T-cell (primary cell): ENCODE results near the gene SPON1. TPM values are rescaled to one million over a fixed set of nuclear protein-coding genes. Genes with fewer than 3 reads are reported as not detected.
A peak's percentile ranks its signal among the peaks of the same experiment; 100 is the strongest.
"Not testable (repeated sequence)": the region's sequence is repeated elsewhere in the genome, so short reads cannot be mapped to it uniquely, and the experiment has no call there.

Experiments used
- ATAC-seq, 4 experiments: fragments of 200-7000 bp in 3 of 4; fragments of 150-1000 bp in 1 of 4; cut with Tn5 transposase; replicated peaks in 1 of 4; 1 replicate in 3 of 4; 2 replicates in 1 of 4; pipeline ENCODE4 v1.10.0; 2021; ENCODE audit warnings: moderate library complexity in 3 of 4, mild to moderate bottlenecking in 2 of 4, moderate number of reproducible peaks in 1 of 4
- CTCF ChIA-PET, 2 donors: fragments of 300-600 bp; sonication (Branson Sonifier 250); formaldehyde crosslinking; loops; one replicate each; lab custom pipeline; 2022; ENCODE audit warnings: antibody characterized with exemption in 2 of 2; lab: Charles Lee
- POLR2A ChIA-PET, 2 donors: fragments of 300-600 bp; sonication (Branson Sonifier 250); formaldehyde crosslinking; loops; one replicate each; lab custom pipeline; 2022; ENCODE audit warnings: antibody characterized with exemption in 2 of 2; lab: Charles Lee
- DNase-seq, 35 experiments: peaks; one replicate each; pipeline versions ENCODE4 v3.0.0 to v3.0.0-alpha.2; 2013 to 2023
- H3K27ac ChIP-seq: one replicate; pipeline ENCODE4 v1.5.1; 2013; ENCODE audit warnings: low read length
- H3K27me3 ChIP-seq, 2 experiments: replicated peaks in 1 of 2; 1 replicate in 1 of 2; 2 replicates in 1 of 2; pipeline versions ENCODE4 v1.6.1 to v1.7.0; 2013; ENCODE audit warnings: low read length in 1 of 2, mixed read lengths in 1 of 2; ENCODE audit not compliant: control insufficient read depth in 2 of 2, insufficient read depth in 2 of 2; ENCODE audit errors: extremely low read depth in 1 of 2
- H3K36me3 ChIP-seq, 2 donors: 1 replicate in 1 of 2; 2 replicates in 1 of 2; pipeline versions ENCODE4 v1.6.1 to v1.7.0; 2013; ENCODE audit warnings: low read length in 1 of 2; ENCODE audit not compliant: control insufficient read depth in 2 of 2, insufficient read depth in 1 of 2; ENCODE audit errors: extremely low read depth in 1 of 2
- H3K4me1 ChIP-seq, 2 experiments: 1 replicate in 1 of 2; 2 replicates in 1 of 2; pipeline versions ENCODE4 v1.6.1 to v1.7.0; 2013; ENCODE audit warnings: low read length in 2 of 2, mixed read lengths in 1 of 2; ENCODE audit not compliant: insufficient read depth in 2 of 2, control insufficient read depth in 1 of 2; ENCODE audit errors: extremely low read depth in 1 of 2
- H3K4me3 ChIP-seq, 2 donors: 1 replicate in 1 of 2; 2 replicates in 1 of 2; pipeline versions ENCODE4 v1.5.1 to v1.7.0; 2013; ENCODE audit warnings: mild to moderate bottlenecking in 2 of 2, low read length in 1 of 2, moderate library complexity in 1 of 2; ENCODE audit not compliant: control insufficient read depth in 1 of 2; ENCODE audit errors: extremely low read depth in 1 of 2
- H3K9me3 ChIP-seq: 2 replicates; pipeline ENCODE4 v1.7.0; 2013
- H3K27ac Mint-ChIP-seq, 2 donors: one replicate each; pipeline ENCODE4 v1.8.0; 2020 to 2021; ENCODE audit warnings: mild to moderate bottlenecking in 2 of 2, mixed read lengths in 2 of 2
- H3K27me3 Mint-ChIP-seq, 2 donors: one replicate each; pipeline ENCODE4 v1.8.0; 2021 to 2022; ENCODE audit warnings: mixed read lengths in 2 of 2
- H3K36me3 Mint-ChIP-seq: one replicate; pipeline ENCODE4 v1.8.0; 2021; ENCODE audit warnings: mixed read lengths
- H3K4me1 Mint-ChIP-seq, 3 donors: one replicate each; pipeline ENCODE4 v1.8.0; 2020 to 2022; ENCODE audit warnings: mixed read lengths in 3 of 3, mild to moderate bottlenecking in 1 of 3
- H3K4me3 Mint-ChIP-seq, 3 donors: one replicate each; pipeline ENCODE4 v1.8.0; 2020 to 2022; ENCODE audit warnings: mild to moderate bottlenecking in 3 of 3, mixed read lengths in 3 of 3, moderate library complexity in 3 of 3
- H3K9me3 Mint-ChIP-seq, 3 donors: one replicate each; pipeline ENCODE4 v1.8.0; 2020 to 2022; ENCODE audit warnings: mixed read lengths in 3 of 3
- WGBS: methylation state at CpG from one replicate; pipeline ENCODE4 v1.1.5; 2013; ENCODE audit warnings: missing lambda C conversion rate; ENCODE audit not compliant: insufficient coverage; 5-methylcytosine and 5-hydroxymethylcytosine counted together
- total RNA-seq, 35 experiments: library from RNA in 6 of 35; stranded (reverse) in 6 of 35; fragments of 120-200 nt in 1 of 35; gene quantifications; one replicate each; pipeline versions ENCODE4 v1.2.1 to v1.2.4 and lab custom pipeline; 2013 to 2026

SPON1 gene
- total RNA-seq, 5 donors from 2014 or later (not counting 1 experiment from before 2014, with no cell fraction given), result 1.0 to 38.2 (median 28.8) TPM

DNA sequence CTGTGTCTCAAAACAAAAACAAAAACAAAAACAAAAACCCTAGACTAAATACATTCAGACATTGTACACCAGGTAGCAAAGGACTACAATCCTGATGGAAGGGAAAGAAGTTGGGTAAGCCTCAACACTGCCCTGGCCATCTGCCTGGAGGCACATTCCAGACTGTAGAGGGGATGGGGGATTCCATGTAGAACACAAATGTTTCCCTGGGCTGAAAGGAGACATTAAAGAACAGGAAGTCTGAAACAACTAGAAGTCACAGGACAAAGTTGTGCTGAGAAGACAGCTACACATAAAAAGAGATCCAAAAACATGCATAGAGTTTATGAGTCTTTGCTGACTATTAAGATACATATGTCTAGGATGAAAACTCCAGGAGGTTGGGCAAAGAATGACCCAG, 312.6 kb downstream of the SPON1 start:
- peaks cover 11 to 16% of the 10 kb centered on the region in 2 experiments for H3K4me1 ChIP-seq
- peaks cover 23 to 34% (median 23%) of the 10 kb centered on the region in 3 donors for H3K4me1 Mint-ChIP-seq
- no peaks in the 10 kb centered on the region for H3K27me3 Mint-ChIP-seq
- no peak overlapping the region for H3K4me3 ChIP-seq
- no peaks in the 10 kb centered on the region for H3K9me3 ChIP-seq
- peaks cover 3 to 10% of the 10 kb centered on the region in 2 donors for H3K36me3 ChIP-seq
- ATAC-seq (no peak), DNase-seq (no peak)
- H3K27ac ChIP-seq, result no peak overlapping the region
- no peak overlapping the region for H3K4me3 Mint-ChIP-seq
- H3K36me3 Mint-ChIP-seq, result peaks cover 10% of the 10 kb centered on the region
- ChIA-PET CTCF (no interaction called here), POLR2A (no interaction called here)
- no peaks in the 10 kb centered on the region for H3K27me3 ChIP-seq
- H3K27ac Mint-ChIP-seq, result no peak overlapping the region
- no peaks in the 10 kb centered on the region for H3K9me3 Mint-ChIP-seq

DNA sequence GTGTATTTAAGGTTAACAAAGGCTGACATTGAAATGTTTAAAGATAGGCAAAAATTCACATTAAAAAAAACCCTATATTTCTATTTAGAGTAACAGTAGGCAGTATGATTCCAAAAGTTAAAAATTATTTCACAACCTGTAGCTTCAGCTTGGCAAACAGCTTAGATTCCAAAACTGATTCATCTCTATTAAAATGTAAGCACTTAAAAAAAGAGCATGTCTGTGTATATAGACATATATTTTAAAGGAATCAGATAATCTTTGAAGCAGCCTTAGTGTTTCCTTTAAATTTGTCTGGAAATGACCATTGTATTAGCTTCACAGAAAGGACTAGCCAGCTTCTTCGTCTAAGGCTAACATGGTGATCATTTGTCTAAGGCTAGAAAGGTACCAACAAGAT, 316.3 kb downstream of the SPON1 start:
- Mint-ChIP-seq H3K4me1 (peaks cover 0 to 11% (median 0%) of the 10 kb centered on the region in 3 donors), H3K36me3 (peaks cover 17% of the 10 kb centered on the region)
- H3K9me3 ChIP-seq, ATAC-seq, H3K27ac ChIP-seq, H3K27me3 ChIP-seq, H3K4me3 Mint-ChIP-seq, H3K4me3 ChIP-seq, H3K4me1 ChIP-seq, CTCF ChIA-PET, DNase-seq, H3K27me3 Mint-ChIP-seq, H3K9me3 Mint-ChIP-seq, H3K27ac Mint-ChIP-seq: not testable (repeated sequence)
- POLR2A ChIA-PET, result interaction anchor here in 1 of 2 donors (0.6 kb wide), 1 partner anchor 131 kb away, joined by 3 read pairs; no protein-coding TSS in a partner anchor
- 100% methylated on average over 1 of the region's 1 CpG for WGBS
- peaks cover 3 to 20% of the 10 kb centered on the region in 2 donors for H3K36me3 ChIP-seq

DNA sequence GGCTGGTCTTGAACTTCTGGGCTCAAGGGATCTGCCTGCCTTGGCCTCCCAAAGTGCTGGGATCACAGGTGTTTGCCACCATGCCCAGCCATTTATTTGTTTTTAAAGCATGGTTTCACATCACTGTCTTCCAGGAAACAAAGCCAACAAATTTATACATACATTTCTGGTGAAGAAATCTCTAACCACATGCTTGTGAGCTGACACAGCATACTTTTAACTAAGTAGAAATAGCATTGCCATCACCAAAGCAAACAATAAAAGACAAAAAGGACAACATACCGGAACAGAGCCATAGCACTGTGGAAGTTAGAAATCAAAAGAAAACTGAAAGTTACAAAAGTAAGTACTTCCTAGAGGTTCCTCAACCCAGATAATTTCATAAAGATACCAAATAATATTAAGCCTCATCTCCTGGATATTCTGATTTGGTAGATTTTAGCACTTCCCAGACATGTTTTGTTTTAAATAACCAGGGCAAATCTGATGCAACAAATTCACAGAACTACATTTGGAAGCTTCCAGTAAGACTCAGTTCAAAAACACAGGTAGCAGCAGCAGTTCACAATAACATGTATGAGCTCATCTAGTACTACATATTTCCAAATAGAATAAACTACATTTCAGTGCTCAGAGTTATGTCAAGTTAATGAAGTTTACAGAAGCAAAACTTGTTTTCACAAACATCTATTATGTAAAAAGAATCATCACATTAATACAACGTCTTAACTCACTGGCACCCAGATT, 325.8 kb downstream of the SPON1 start:
- Histone ChIP-seq H3K4me1 (no peaks in the 10 kb centered on the region), H3K27ac (peak overlapping the region; percentile 14), H3K4me3 (no peak overlapping the region), H3K36me3 (peaks cover 0 to 4% of the 10 kb centered on the region in 2 donors), H3K27me3 (no peaks in the 10 kb centered on the region), H3K9me3 (no peaks in the 10 kb centered on the region)
- CTCF ChIA-PET, result interaction anchor here in 1 of 2 donors (0.7 kb wide), 1 partner anchor 210 kb away, joined by 5 read pairs; no protein-coding TSS in a partner anchor
- H3K36me3 Mint-ChIP-seq, result peaks cover 45% of the 10 kb centered on the region
- peak overlapping the region in 1 of 3 donors; percentile 67 for H3K4me3 Mint-ChIP-seq
- no peak for DNase-seq
- H3K27ac Mint-ChIP-seq, result peak overlapping the region; percentile 83 to 91
- POLR2A ChIA-PET, result no interaction called here
- ATAC-seq, result no peak
- no peaks in the 10 kb centered on the region for H3K27me3 Mint-ChIP-seq
- no peaks in the 10 kb centered on the region for H3K9me3 Mint-ChIP-seq
- 100% methylated on average over 1 of the region's 2 CpGs for WGBS
- peaks cover 8 to 19% (median 16%) of the 10 kb centered on the region in 3 donors for H3K4me1 Mint-ChIP-seq

DNA sequence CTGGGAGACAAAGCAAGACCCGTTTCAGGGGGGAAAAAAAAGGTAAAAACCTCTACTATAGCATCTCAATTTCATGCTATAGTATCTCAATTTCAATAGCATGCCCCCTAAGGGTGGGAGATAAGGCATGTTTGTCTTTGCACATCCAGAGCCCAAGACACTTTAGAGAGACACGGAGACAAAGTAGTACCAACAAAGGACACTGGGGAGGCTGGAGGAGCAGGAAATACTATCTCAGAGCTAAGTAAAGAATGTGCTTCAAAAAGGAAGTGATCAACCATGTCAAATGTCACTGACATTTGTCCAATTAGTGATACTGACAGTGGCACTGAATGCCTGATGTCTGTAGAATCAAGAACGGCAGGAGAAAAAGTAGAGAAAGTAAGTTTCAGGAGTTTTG, 327.9 kb downstream of the SPON1 start:
- Histone ChIP-seq H3K27me3 (no peaks in the 10 kb centered on the region), H3K4me1 (no peaks in the 10 kb centered on the region), H3K36me3 (peaks cover 0 to 4% of the 10 kb centered on the region in 2 donors), H3K27ac (no peak overlapping the region), H3K9me3 (no peaks in the 10 kb centered on the region), H3K4me3 (no peak overlapping the region)
- WGBS, result 100% methylated on average over 1 of the region's 3 CpGs
- peaks cover 54% of the 10 kb centered on the region for H3K36me3 Mint-ChIP-seq
- H3K4me3 Mint-ChIP-seq, result no peak overlapping the region
- peaks cover 8 to 19% (median 16%) of the 10 kb centered on the region in 3 donors for H3K4me1 Mint-ChIP-seq
- H3K9me3 Mint-ChIP-seq, result no peaks in the 10 kb centered on the region
- ChIA-PET POLR2A (no interaction called here), CTCF (interaction anchor here in 1 of 2 donors (1.2 kb wide), 1 partner anchor 165 kb away, joined by 3 read pairs; no protein-coding TSS in a partner anchor)
- no peaks in the 10 kb centered on the region for H3K27me3 Mint-ChIP-seq
- DNase-seq (no peak), ATAC-seq (no peak)
- H3K27ac Mint-ChIP-seq, result no peak overlapping the region

DNA sequence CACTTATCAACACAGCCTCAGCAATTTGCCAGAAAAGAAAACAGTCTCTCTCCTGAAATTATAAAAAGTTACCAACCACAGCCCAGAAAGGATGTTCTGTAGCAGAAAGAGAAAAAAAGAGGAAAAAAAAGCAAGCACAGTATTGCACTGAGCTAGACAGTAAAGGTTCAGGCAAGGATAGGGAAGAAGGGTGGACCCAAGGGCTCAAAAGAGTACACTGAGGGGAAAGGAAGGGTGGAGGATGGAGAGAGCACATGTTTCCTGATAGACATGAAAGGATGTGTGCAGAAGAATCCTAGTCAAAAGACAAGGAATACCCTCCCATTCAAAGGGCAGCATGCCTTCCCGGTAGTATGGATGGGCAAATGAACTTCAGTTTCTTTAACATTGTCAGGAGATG, 337.4 kb downstream of the SPON1 start:
- Histone ChIP-seq H3K4me1 (peaks cover 0 to 7% of the 10 kb centered on the region in 2 experiments), H3K36me3 (no peaks in the 10 kb centered on the region), H3K9me3 (no peaks in the 10 kb centered on the region), H3K27me3 (no peaks in the 10 kb centered on the region), H3K27ac (no peak overlapping the region), H3K4me3 (no peak overlapping the region)
- no peaks in the 10 kb centered on the region for H3K27me3 Mint-ChIP-seq
- CTCF ChIA-PET, result interaction anchor here (0.6 to 6.8 kb wide), 4 partner anchors 9 to 155 kb away, joined by 4 to 140 read pairs (median 20); no protein-coding TSS in a partner anchor
- whole genome bisulfite sequencing, result no CpG with 5 or more reads among the region's 1 CpG
- no peak overlapping the region for H3K27ac Mint-ChIP-seq
- no peaks in the 10 kb centered on the region for H3K9me3 Mint-ChIP-seq
- DNase-seq (no peak), ATAC-seq (no peak)
- no peak overlapping the region for H3K4me3 Mint-ChIP-seq
- H3K36me3 Mint-ChIP-seq, result peaks cover 6% of the 10 kb centered on the region
- H3K4me1 Mint-ChIP-seq, result peaks cover 9 to 24% (median 18%) of the 10 kb centered on the region in 3 donors
- POLR2A ChIA-PET, result interaction anchor here in 1 of 2 donors (0.7 kb wide), 2 partner anchors 95 to 316 kb away, joined by 3 read pairs; no protein-coding TSS in a partner anchor

DNA sequence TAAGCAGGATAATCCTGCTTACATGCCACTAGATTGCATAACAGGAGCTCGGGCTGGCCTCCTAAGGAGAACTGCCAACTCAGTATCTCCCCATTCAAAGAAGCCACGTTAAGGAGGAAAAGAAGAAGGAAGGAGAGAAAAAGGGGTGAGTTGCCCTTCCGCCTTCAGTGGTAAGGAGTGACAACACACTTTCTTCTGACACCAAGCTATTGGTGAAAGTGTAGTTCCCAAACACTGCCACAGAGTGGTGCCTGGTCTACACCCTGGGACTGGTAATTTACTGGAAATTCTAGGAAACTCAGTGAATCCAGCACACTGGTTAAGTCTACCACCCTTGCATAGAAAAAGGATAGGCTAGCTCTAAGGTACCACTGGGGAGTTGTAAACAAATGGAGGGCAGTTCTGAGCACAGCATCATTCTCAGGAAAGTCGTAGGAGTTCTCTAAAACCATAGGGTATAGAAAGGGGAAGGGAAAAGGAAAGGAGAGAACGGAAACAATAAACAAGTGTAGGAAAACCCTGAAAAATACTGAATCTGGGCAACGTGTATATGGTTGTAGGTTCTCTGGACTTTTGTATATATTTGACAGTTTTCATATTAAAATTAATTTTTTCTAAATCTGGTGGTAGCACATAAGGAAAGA, 338.3 kb downstream of the SPON1 start:
- peaks cover 0 to 7% of the 10 kb centered on the region in 2 experiments for H3K4me1 ChIP-seq
- Mint-ChIP-seq H3K9me3 (no peaks in the 10 kb centered on the region), H3K4me1 (peaks cover 9 to 25% (median 18%) of the 10 kb centered on the region in 3 donors), H3K36me3 (peaks cover 2% of the 10 kb centered on the region), H3K4me3 (no peak overlapping the region), H3K27ac (no peak overlapping the region), H3K27me3 (no peaks in the 10 kb centered on the region)
- CTCF ChIA-PET, result interaction anchor here (0.5 to 6.8 kb wide), 13 partner anchors 8 to 655 kb away, joined by 3 to 140 read pairs (median 4); no protein-coding TSS in a partner anchor
- ATAC-seq (peak; percentile 68 to 87 (median 80)), DNase-seq (peak in 33 of 35 experiments; percentile 3 to 70 (median 29))
- H3K27ac ChIP-seq, result no peak overlapping the region
- H3K27me3 ChIP-seq, result no peaks in the 10 kb centered on the region
- no peaks in the 10 kb centered on the region for H3K36me3 ChIP-seq
- H3K4me3 ChIP-seq, result no peak overlapping the region
- 57% methylated on average over 1 of the region's 6 CpGs for WGBS
- H3K9me3 ChIP-seq, result no peaks in the 10 kb centered on the region
- POLR2A ChIA-PET, result interaction anchor here in 1 of 2 donors (0.6 kb wide), 1 partner anchor 152 kb away, joined by 4 read pairs; no protein-coding TSS in a partner anchor
